ENCODE results near the gene KRTAP10-8.
"Not testable (repeated sequence)": the region's sequence is repeated elsewhere in the genome, so short reads cannot be mapped to it uniquely, and the experiment has no call there.

KRTAP10-8 gene

GRCh38 chr21:44578371-44579055 lies 33.4 kb upstream of the KRTAP10-8 start:
- Histone ChIP-seq H3K27ac (no peak overlapping the region), H3K4me3 (no peak overlapping the region)

GRCh38 chr21:44579056-44579832 lies 32.6 kb upstream of the KRTAP10-8 start:
- Histone ChIP-seq H3K27ac (no peak overlapping the region), H3K4me3 (no peak overlapping the region)

- no peak overlapping the region for H3K4me3 ChIP-seq
- H3K27ac ChIP-seq = no peak overlapping the region
Measured at GRCh38 chr21:44579833-44580144, 32.1 kb upstream of the KRTAP10-8 start.

GRCh38 chr21:44580231-44580821 lies 31.6 kb upstream of the KRTAP10-8 start, which contains the start of gene KRTAP10-5:
KRTAP10-5 (minus strand) TSS chr21:44580604; CDS start chr21:44580578, 26 bp downstream.
- H3K27ac ChIP-seq, H3K4me3 ChIP-seq: not testable (repeated sequence)

- H3K27ac ChIP-seq = no peak overlapping the region
- H3K4me3 ChIP-seq = no peak overlapping the region
Measured at GRCh38 chr21:44581158-44581557, 30.7 kb upstream of the KRTAP10-8 start.

- H3K27ac ChIP-seq = no peak overlapping the region
- no peak overlapping the region for H3K4me3 ChIP-seq
Measured at GRCh38 chr21:44582055-44582454, 29.8 kb upstream of the KRTAP10-8 start.

GRCh38 chr21:44583089-44583799 lies 28.6 kb upstream of the KRTAP10-8 start:
- Histone ChIP-seq H3K4me3 (no peak overlapping the region), H3K27ac (no peak overlapping the region)

- Histone ChIP-seq H3K4me3 (no peak overlapping the region), H3K27ac (no peak overlapping the region)
Measured at GRCh38 chr21:44583800-44584147, 28.1 kb upstream of the KRTAP10-8 start.

- Histone ChIP-seq H3K4me3 (no peak overlapping the region), H3K27ac (no peak overlapping the region)
Measured at GRCh38 chr21:44585892-44586291, 26.0 kb upstream of the KRTAP10-8 start.

GRCh38 chr21:44589094-44589493 lies 22.8 kb upstream of the KRTAP10-8 start:
- no peak overlapping the region for H3K27ac ChIP-seq

GRCh38 chr21:44589586-44590305 lies 22.1 kb upstream of the KRTAP10-8 start:
- no peak overlapping the region for H3K27ac ChIP-seq

More at GRCh38 chr21:44589094-44589493, 22.8 kb upstream of the KRTAP10-8 start:
- no peak overlapping the region for H3K4me3 ChIP-seq

GRCh38 chr21:44590311-44590721 lies 21.6 kb upstream of the KRTAP10-8 start:
- Histone ChIP-seq H3K4me3 (no peak overlapping the region), H3K27ac (no peak overlapping the region)

More at GRCh38 chr21:44589586-44590305, 22.1 kb upstream of the KRTAP10-8 start:
- H3K4me3 ChIP-seq = no peak overlapping the region

GRCh38 chr21:44590897-44591800 lies 20.7 kb upstream of the KRTAP10-8 start:
- H3K4me3 ChIP-seq, H3K27ac ChIP-seq: not testable (repeated sequence)

- H3K4me3 ChIP-seq, H3K27ac ChIP-seq: not testable (repeated sequence)
Measured at GRCh38 chr21:44591801-44592130, 20.1 kb upstream of the KRTAP10-8 start.

- Histone ChIP-seq H3K27ac (no peak within 1 kb of the TSS), H3K4me3 (no peak within 1 kb of the TSS)
Measured at GRCh38 chr21:44592446-44593311, 19.2 kb upstream of the KRTAP10-8 start, which contains the start of gene KRTAP10-6. KRTAP10-6 (minus strand) TSS chr21:44592505; CDS start chr21:44592484, 21 bp downstream.

- Histone ChIP-seq H3K4me3 (no peak overlapping the region), H3K27ac (no peak overlapping the region)
Measured at GRCh38 chr21:44593598-44594405, 18.1 kb upstream of the KRTAP10-8 start.

- Histone ChIP-seq H3K27ac (no peak overlapping the region), H3K4me3 (no peak overlapping the region)
Measured at GRCh38 chr21:44594406-44594916, 17.4 kb upstream of the KRTAP10-8 start.

Measured in skin epidermis (tissue), 12 donors.